Stimulated activated CD4-positive, alpha-beta T cell treated with anti-CD3 and anti-CD28 coated beads, TNF-alpha, amount 100 ng/mL, for 48 hours (primary cell): ENCODE data around the gene IGFBP3.

Source experiments
- DNase-seq, 3 donors: peaks; one replicate each; pipeline ENCODE4 v3.0.0-alpha.2; 2020; ENCODE audit warnings: low read depth in 3 of 3

IGFBP3 gene

GRCh38 chr7:45923290-45923689, 2.2 kb upstream of the IGFBP3 start:
- peak; percentile 32 to 50 (median 44) for DNase-seq

GRCh38 chr7:45922810-45923209, 1.7 kb upstream of the IGFBP3 start:
- DNase-seq, result no peak

GRCh38 chr7:45921699-45922519, 837 bp upstream of the IGFBP3 start:
- DNase-seq, result no peak

GRCh38 chr7:45921381-45921698, 268 bp upstream of the IGFBP3 start:
- DNase-seq, result no peak

GRCh38 chr7:45919993-45920459, 1.0 kb downstream of the IGFBP3 start:
- DNase-seq, result no peak

- no peak for DNase-seq
Measured at GRCh38 chr7:45919231-45919784, 1.8 kb downstream of the IGFBP3 start.

- no peak for DNase-seq
Measured at GRCh38 chr7:45918556-45918955, 2.5 kb downstream of the IGFBP3 start.

- peak; percentile 40 to 80 (median 51) for DNase-seq
Measured at GRCh38 chr7:45917658-45918057, 3.4 kb downstream of the IGFBP3 start.

- no peak for DNase-seq
Measured at GRCh38 chr7:45917064-45917463, 4.0 kb downstream of the IGFBP3 start.

GRCh38 chr7:45915606-45916005, 5.5 kb downstream of the IGFBP3 start:
- no peak for DNase-seq

- DNase-seq, result no peak
Measured at GRCh38 chr7:45914911-45915310, 6.2 kb downstream of the IGFBP3 start.

GRCh38 chr7:45912972-45913371, 8.1 kb downstream of the IGFBP3 start:
- no peak for DNase-seq

GRCh38 chr7:45911311-45911710, 9.8 kb downstream of the IGFBP3 start:
- DNase-seq, result no peak

GRCh38 chr7:45910855-45911254, 10.2 kb downstream of the IGFBP3 start:
- no peak for DNase-seq

- DNase-seq, result no peak
Measured at GRCh38 chr7:45909561-45909960, 11.5 kb downstream of the IGFBP3 start.

- no peak for DNase-seq
Measured at GRCh38 chr7:45902820-45903219, 18.3 kb downstream of the IGFBP3 start.

- DNase-seq, result no peak
Measured at GRCh38 chr7:45901566-45901965, 19.5 kb downstream of the IGFBP3 start.

- no peak for DNase-seq
Measured at GRCh38 chr7:45898222-45898621, 22.9 kb downstream of the IGFBP3 start.

- no peak for DNase-seq
Measured at GRCh38 chr7:45897042-45897690, 23.9 kb downstream of the IGFBP3 start.

GRCh38 chr7:45894665-45895062, 26.4 kb downstream of the IGFBP3 start:
- DNase-seq, result no peak

GRCh38 chr7:45893996-45894664, 26.9 kb downstream of the IGFBP3 start:
- no peak for DNase-seq

GRCh38 chr7:45893374-45893995, 27.6 kb downstream of the IGFBP3 start:
- DNase-seq, result no peak
